Glomerular endothelial cell (primary cell): Measurements from ENCODE around the gene RPS6KC1. TPM values are rescaled to one million over a fixed set of nuclear protein-coding genes. Genes with fewer than 3 reads are reported as not detected.
"Not testable (repeated sequence)": the region's sequence is repeated elsewhere in the genome, so short reads cannot be mapped to it uniquely, and the experiment has no call there.

ENCODE experiments used
- DNase-seq: peaks from one replicate; pipeline ENCODE4 v3.0.0-alpha.2; 2011; ENCODE audit warnings: low read depth, low spot score; ENCODE audit errors: extremely low read depth
- total RNA-seq: library from RNA; depleted of rRNA; stranded (reverse); fragments of >200 nt; gene quantifications from 2 replicates; pipeline ENCODE4 v1.2.3, GENCODE V29; 2015

Gene RPS6KC1
- total RNA-seq, 1 donor from 2014 or later, result 18.4 TPM

DNA sequence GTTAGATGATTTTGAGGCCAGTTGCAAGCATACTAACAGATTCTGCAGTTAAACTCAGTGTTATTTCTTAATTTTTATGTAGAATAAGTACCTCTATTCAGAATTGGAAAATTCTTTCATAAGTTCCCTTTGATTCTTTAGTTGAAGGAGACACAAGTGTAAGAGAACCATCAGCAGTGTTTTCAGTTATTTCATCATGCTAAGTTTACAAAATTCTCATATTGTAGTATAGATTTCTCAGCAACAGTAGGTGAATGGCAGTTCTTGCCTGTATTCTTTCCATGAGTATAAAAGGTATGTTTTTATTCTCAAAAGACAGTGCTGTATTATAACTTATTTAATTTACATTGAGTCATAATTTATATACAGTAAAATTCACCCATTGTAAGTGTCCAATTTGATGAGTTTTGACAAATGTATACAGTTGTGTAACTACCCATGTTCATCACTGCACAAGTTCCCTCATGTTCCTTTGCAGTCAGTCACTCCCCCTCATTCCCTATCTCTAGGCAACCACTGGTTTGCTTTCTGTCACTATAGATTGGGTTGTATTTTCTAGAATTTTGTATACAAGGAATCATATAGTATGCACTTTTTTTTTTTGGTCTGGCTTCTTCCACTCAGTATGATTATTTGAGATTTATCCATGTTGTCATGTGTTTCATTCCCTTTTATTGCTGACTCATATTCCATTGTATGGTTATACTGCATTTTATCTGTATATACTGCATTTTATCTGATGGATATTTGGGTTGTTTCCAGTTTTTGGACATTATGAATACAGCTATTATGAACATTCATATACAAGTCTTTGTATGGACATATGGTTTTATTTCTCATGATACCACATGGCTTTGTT, 3.9 kb downstream of the RPS6KC1 start:
- no peak for DNase-seq

DNA sequence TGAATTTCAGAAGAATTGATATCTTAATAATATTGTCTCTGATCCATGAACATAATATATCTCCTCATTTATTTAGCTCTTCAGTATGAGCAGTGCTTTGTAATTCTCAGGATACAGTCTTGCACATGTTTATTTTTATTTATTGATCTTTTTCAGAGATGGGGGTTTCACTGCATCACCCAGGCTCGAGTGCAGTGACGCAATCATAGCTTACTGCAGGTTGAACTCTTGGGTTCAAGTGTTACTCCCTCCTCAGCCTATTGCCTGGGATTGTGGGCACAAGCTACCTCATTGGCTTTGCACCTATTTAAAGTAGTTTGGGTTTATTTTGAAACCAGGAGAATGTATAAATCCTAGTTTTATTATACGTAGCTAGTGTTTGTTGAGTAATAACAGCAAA, 4.7 kb downstream of the RPS6KC1 start:
- DNase-seq, result no peak

DNA sequence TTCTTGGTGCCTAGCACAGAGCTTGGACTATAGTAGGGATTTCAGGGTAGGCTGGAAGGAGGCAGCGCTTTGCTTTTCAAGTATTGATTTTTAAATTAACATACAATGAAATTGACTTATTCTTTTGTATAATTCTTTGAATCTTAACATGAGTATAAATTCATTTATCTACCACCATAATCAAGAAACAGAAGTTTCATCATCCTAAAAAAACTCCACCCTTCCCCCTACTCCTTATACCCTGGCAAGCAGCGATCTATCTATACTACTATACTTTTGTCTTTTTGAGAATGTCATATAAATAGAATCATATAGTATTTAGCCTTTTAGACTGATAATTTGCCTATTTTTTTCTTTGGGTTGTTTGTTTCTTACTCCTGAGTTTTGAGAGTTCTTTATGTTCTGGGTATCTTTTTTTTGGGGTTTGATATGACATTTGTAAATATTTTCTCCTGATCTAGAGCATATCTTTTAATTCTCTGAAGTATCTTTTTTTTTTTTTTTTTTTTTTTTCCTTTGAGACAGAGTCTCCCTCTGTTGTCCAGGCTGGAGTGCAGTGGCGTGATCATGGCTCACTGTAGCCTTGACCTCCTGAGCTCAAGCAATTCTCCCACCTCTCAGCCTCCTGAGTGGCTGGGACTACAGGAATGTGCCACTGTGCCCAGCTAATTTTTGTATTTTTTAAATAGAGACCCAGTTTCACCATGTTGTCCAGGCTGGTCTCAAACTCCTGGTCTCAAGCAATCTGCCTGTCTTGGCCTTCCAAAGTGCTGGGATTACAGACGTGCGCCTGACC, 6.4 kb downstream of the RPS6KC1 start:
- no peak for DNase-seq

DNA sequence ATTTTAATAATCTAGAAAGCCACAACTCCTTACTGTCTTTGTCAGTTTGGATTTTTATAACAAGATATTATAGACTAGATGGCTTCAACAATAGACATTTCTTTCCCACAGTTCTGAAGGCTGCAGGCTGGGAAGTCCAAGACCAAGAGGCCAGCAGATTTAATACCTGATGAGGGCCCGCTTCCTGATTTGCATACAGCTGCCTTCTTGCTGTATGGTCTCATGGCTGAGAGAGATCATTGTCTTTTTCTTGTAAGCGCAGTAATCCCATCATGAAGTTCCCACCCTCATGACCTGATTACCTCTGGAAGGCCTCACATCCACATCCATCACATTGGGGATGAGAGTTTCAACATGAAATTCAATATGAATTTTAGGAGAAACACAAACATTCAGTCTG, 9.8 kb downstream of the RPS6KC1 start:
- DNase-seq, result no peak

DNA sequence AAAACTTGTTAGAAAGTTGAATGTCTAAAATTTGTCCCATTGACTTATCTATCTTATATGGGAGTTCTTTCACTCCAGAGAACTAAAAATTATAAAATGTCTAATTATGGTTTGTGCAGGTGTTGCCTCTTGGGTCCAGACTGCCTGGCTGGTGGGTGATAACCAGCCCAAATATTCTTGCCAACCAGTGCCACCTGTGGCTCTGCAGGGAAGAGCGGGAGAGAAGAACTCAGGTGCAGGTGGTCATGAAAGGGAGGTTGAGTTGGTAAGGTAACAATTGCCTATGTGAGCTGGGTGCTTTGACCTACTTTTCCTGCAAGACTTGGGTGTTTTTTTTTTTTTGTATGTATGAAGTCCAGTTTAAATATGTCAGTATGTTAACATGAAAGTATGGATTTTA, 10.2 kb downstream of the RPS6KC1 start:
- no peak for DNase-seq

DNA sequence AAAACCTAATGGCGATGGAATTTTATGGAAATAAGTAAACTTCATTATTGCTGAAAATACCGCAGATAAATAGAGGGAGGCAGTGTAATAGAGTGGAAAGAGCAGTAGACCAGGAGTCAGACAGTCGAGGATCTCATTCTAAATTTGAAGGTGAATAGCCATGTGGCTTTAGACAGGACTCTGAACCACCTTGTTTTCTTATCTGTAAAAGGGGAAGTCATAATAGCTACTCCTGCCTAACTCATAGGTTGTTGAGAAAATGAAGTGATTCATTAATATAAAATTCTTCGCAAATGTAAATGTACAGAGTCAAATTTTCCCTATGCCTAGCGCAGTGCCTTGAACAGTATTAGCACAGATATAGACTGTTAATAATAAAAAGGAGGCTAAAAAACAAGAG, 14.8 kb downstream of the RPS6KC1 start:
- no peak for DNase-seq

DNA sequence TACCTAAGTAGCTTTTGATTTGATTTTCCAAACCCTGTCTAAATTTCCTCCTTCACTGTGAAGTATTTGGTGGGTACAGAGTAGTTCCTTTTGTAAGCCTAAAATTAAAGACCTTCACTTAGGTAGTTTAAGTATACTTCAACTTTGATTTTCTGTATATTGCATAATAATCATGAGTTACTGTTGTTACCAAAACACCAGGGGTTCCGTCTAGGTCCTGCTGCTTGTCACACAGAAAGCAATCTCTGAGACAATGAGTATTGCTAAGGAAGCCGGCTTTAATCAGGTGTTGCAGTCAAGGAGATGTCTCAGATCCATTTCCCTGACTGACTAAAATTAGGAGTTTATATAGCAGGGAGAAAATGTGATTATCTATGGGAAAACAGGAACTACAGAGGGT, 15.3 kb downstream of the RPS6KC1 start:
- no peak for DNase-seq

DNA sequence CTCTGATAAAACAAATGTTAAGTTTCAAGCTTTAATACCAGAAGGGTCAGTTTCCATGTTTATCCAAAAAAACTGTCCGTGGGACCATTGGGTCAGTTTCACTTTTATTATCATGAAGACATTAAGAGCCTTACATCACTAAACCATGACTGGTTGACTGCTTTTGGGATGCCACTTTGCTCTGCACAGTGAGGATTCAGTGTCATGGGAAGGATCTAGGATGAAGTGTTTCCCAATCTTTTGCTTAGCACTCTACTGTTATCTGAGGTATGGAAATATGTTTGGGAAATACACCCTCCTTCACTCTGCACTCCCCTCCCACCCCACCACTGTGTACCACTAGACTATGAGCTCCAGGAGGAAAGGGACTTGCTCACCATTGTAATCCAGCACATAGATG, 16.3 kb downstream of the RPS6KC1 start:
- DNase-seq, result no peak

DNA sequence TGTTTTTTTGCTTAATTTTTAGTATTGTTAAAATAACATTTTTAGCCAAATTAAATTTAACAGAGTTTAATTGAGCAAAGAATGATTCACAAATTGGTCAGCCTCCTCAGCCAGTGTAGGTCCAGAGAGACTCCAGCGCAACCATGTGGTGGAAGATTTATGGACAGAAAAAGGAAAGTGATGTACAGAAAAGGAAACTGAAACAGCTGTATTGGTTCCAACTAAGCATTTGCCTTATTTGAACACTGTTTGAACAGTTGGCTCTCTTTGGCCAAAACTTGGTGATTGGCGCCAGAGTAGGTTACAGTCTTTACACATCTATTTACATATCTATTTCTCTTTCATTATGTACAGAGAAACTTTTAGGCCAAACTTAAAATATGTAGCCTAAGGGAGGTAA, 19.4 kb downstream of the RPS6KC1 start:
- DNase-seq, result no peak

DNA sequence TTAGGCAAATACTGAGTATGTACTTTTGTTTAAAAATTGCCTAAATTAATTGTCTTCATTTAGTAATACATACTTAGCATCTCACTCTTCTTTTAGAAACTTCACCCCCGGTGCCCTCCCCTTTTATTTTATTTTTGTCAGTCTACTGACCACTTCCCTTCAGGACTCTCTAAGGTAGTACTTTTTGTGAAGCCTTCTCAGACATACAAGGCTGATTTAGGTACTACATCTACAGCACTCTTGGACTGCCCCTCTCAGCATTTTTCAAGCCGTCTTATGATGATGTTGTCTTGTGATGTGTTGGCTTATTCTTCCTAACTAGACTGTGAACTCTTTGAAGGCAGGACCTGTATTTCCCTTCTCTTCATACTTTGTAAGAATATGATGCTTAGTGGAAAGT, 24.7 kb downstream of the RPS6KC1 start:
- no peak for DNase-seq

DNA sequence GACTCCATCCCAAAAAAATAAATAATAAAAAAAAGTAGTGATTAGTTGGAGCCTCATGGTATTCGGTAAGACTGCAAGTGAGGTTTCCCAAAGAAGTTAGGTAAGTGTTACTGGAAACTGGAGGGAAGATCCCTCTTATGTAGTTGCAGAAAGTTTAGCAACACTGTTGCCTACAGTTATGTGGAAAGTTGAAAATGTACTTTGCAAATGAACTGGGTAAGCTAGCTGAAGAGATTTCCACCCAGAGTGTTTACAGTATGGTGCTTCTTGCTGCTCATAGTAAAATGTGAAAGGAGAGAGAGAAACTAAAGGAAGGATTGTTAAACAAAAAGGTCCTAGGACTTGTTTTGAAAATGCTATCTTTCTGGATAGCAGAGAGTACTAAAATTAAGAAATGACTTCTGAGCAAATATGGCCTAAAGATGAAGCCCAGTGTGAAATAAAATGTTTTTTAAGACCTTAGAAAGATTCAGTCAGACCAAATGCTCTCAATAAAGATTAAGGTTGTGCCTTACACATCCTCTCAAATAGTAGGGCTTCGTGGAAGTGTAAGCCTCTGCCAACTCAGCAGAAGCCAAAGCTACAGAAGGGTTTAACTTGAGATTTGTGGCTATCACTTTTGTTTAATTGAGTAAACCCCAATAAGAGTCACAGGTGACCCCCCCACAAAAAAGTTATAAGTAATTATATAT, 31.5 kb downstream of the RPS6KC1 start:
- no peak for DNase-seq

DNA sequence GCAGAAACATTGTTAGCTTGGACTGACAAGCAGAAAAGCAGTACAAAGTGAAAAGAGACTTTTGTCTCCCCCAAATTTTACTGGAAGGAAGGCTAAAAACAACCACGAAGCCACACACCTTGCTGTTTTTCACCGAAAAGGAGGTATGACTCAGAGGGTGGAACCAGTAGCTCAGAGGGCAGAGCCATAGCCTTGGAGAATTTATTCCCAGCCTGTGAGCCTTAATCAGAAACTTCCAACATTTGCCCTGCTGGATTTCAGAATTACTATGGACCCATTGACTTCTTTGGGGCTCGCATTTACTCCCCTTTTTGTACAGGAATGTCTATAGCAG, 32.0 kb downstream of the RPS6KC1 start:
- DNase-seq, result no peak

DNA sequence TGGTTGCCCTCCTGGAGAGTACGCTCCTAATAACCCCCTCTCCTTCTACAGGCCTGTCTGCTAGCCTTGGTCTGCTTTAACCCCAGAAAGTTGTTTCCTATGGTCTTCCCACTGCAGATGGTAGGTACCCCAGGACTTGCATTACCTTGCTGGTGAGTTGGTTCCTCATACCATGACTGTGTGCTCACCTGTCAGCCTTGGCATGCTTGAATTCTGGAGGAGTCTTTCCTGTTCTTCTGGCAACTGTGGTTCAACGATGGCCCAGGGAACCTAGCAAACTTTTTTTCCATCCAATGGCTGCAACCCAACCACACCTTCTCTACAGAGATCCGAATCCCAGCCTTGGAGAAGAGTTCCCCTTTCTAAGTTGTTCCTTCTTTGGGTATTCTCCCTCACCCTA, 36.9 kb downstream of the RPS6KC1 start:
- no peak for DNase-seq

DNA sequence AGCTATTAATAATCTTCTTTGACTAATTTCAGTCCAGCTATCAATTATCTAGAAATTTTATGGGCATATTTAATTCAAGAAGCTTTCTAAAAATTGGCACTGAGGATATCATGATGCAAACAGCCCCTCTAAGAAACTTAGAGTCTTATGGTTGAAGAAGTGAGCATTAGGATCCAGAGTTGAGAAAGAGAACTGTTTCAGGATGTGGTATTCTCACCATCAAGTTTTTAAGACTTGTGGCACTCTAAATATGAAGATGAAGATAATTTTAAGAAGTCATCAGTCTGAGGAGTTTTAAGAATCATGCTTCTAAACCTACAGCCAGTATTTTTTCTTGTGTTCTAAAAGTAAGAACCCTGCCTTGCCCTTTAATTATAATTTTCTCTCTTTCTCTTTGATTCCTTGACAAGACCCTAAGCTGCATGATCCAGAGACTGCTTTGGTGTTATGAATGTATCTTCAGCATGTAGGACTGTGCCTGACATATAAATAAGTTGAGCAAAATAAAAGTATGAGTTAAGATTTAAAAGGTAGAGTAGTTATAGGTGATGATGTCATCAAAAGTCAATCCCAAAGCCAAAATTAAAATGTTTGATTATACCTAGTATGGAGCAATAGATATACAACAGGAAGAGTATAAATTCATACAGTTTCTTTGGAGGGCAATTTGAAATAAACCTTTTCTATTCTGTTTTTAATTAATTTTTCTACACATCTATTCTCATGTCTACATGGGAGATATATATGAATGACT, 39.1 kb downstream of the RPS6KC1 start:
- no peak for DNase-seq

DNA sequence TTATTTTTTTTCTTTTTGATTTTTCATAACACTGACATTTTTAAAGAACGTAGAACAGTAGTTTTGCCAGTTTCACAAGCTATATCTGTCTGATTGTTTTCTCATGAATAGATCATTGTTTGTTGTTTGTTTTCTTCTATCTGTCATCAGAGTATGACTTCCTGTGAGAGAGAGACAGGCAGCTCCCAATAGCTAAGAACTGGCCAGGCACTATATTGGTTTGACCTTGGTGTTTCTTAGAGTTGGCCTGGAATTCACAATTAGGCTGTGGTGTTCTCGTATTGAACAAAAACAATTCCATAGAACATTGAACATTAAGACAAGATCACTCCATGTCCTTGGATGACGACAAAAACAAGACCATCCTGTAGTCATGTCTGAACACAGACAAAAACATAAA, 43.4 kb downstream of the RPS6KC1 start:
- DNase-seq, result no peak

DNA sequence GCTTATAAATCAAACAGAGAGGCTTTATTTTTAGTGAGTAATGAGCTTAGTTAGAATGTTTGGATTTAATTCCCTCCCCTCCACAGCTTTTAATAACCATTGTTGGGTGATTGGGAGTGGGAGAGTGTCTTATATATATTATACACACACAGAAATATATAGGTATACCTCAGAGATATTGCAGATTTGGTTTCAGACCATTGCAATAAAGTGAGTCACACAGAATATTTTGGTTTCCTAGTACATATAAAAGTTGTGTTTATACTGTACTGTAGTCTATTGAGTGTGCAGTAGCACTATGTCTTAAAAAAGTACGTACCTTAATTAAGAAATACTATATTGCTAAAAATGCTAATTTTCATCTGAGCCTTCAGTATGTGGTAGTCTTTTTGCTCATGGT, 44.4 kb downstream of the RPS6KC1 start:
- DNase-seq, result no peak

DNA sequence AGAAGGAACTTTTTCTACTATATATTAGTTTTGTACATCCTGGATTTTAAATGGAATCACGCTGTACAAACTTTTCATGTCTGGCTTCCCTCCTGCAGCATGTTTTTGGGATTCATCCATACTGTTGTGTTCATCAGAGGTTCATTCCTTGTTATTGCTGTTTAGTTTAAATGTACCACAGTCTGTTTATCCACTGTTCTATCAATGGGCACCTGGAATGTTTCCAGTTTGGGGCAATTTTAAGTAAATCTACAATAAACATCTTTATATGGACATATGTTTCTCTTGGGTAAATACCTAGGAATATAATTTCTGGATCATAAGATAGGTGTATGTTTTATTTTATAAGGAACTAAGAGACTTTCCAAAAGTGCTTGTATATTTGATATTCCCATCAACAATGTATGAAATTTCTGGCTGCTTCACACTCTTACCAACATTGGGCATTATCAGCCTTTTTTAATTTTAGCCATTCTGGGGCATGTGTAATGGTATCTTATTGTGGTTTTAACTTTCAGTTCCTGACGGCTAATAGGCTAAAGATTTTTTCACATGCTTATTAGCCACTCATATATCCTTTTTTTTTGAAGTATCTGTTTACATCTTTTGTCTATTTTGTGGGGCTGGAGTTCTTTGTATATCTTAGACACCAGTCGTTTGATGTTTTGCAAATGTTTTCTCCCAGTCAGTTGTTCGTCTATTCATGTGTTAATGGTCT, 48.8 kb downstream of the RPS6KC1 start:
- DNase-seq, result no peak

DNA sequence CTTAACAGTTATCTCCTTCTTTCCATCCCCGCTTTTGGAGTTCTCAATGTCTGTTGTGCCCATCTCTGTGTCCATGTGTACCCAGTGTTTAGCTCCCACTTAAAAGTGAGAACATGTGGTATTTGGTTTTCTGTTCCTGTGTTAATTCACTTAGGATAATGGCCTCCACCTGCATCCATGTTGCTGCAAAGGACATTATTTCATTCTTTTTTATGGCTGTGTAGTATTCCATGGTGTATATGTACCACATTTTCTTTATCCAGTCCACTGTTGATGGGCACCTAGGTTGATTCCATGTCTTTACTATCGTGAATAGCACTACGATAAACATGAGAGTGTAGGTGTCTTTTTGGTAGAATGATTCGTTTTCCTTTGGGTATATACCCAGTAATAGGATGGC, 49.5 kb downstream of the RPS6KC1 start:
- DNase-seq, result not testable (repeated sequence)

DNA sequence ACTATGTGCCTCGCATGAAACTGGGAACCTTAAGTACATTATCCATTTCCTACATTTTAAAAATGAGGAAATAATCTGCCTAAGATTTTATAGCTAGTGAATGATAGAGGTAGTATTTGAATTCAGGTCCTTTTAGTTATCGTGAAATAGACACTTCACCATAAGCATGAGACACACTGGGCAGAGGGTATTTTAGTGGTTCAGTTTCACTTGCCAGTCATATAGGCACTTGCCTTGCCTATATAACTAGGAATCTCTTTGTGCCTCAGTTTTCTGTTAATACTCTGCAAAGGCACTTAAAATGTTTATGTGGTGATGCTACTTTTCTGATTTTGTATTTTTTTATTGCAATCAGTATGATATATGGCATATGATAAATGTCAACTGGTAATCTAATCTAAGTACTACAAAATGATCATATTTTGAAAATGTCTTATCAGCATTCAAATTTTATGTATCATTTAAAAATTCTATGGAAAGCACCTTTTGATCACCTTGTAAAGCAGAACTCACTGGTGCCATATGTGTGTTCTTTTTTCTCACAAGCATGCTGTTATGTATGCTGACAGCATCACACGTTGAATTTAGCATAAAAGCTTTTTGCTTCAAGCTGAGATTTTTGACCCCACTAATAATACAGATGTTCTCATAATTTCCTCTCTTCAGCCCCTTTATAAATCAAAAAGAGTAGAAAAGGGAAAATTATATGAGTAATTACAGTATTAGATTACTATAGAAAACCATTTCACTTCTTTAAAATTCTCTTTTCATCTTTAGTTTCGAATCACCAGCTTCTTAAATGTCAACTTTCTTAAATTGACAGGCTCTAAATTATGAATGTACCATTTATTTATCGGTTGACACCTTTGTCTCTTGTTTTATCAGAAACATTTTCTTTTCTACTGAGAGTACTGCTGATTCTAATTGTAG, 52.6 kb downstream of the RPS6KC1 start:
- no peak for DNase-seq
